HG03039 (cell line): Measurements from ENCODE around the gene NPEPL1.
A peak's percentile ranks its signal among the peaks of the same experiment; 100 is the strongest.

ENCODE experiments used
- ATAC-seq: cut with Tn5 transposase; IDR thresholded peaks from one replicate; pipeline ENCODE4 v1.9.1; 2021; ENCODE audit warnings: mild to moderate bottlenecking, moderate library complexity; ENCODE audit not compliant: unreplicated experiment

NPEPL1 gene

DNA sequence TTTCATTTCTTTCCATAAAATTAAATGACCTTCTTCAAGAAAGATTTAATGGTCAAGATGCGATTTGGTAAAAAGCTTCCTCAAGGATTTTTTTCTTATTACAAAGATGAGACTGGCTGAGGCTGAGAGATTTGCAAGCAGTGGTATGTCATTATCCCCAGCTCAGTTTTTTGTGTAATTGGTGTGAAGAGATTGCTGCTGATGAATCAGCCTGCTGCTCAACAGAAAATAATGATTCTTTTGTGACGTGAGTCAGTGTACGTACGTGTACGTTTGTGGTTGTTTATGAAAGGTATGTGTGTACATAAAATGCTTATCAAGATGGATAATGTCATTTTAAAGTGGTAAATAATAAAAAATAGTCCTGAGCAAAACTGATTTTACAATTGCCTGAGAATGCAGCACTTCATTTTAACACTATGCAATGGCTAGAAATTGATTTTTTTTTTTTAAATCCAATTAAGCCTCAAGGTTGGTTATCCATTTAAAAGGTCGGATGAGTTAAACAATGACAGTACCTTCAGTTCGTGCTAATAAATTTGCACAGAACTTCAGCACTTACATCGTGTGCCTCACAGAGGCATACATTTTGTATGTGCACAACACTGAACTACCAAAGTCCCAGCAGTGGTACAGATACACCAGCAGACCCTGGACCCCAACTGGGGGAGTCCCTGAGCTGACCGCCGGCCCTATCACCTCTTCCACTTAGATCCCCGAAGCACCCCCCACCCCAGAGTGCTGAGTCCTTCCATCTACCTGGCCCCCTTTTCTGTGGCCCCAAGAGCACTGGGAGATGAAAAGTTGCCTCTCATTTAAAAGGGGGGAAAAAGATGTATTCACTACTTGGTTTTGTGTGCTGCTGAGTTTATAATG is 9.7 kb upstream of the NPEPL1 start:
- ATAC-seq, result no peak

DNA sequence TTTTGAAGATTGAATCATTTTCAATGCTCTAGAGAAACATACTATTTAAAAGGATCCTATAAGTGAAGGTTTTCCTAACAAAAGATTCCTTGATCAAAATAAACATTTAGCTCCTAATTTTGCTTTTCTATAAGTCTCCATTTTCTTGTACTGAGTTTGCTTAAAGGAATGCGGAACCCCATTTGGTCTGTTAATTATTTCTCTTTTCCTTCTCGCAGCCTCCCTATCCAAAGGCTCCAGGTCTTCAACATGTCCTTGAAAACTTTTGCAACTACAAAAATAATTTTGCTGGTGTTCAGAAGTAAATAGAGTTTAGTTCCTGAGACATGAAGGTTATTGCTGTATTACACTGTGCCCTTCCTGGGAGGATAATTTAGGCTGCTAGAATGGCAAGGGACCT is 8.3 kb upstream of the NPEPL1 start:
- no peak for ATAC-seq

DNA sequence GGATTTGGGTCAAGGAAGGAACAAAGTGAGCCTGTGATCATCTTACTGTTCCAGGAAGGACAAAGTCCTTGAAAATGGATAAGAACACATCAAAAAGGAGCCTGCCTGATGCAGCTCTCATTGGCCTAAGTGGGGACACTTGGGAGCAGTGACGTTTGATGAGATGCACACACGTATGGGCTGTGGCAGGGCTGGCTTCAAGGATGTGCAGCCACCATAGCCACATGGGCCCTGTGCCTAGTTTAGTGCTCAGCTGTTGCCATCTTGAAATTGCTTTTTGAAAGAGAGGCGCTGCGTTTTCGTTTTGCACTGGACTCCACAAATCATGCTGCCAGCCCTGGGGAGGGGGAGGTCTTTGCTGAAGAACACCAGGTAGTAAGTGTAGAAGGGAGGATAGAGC is 6.6 kb upstream of the NPEPL1 start:
- ATAC-seq, result no peak

DNA sequence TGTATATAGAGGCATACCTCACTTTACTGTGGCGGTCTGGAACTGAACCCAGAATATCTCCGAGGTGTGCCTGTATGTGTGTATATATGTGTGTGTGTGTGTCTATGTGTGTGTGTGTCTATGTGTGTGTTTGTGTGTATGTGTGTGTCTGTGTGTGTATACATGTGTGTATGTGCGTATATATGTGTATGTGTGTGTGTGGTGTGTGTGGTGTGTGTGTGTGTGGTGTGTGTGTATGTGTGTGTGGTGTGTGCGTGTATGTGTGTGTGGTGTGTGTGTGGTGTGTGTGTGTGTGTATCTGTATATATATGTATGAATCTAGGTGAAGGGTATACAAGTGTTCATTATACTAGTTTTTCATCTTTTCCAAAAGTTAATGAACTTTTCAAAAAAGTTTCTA is 4.2 kb upstream of the NPEPL1 start:
- no peak for ATAC-seq

DNA sequence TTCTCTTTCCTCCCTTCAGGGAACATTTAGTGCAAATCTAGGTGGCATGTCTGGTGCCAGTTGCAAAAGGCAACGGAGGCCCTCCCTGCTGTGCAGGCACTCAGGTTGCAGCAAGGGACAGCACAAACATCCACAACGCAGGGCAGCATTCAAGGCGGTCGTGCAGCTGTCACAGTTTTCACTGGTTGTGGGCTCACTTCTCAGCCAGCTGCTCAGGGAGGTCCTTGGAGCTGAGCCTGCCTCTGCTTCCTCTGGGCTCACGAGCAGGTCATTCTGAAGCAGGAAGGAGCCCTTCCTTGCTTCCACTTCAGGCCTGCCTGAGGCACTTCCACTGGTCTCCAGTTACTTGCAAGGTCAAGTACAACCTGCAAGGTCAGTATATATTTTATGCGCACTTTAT is 3.8 kb upstream of the NPEPL1 start:
- no peak for ATAC-seq

DNA sequence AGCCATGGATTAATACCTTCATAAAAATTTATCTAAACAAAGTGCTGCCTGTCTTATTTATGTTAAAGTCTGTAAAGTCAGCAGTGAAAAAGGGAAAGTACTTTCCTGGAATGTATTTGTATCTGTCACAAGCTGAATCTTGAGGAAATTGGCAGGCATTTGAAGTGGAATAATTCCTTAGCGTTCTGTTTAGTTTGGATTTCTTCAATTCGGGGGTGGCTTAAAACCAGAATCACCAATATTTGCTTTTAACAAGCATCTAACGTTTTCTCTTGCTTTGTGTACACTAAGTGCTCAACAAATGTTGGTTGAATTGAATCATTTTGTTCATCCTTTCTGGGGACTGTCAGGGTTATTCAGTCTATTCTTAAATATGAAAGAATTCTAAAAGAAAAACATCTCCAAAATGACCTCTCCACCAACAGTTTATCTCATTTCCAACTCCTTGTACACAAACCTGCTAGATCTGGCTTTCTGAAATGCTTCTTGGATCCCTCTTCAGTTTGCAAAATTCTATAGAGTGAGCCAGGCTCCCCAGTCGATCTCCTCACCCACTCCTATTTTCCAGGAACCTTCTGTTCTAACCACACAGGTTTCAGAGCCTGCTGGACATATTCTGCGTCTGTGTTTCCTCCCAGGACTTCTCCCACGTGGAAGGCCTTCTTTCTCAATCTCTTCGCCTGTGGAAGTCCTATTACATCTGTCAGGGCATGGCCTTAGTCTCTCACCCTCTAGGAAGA is 2.0 kb upstream of the NPEPL1 start:
- ATAC-seq, result no peak

DNA sequence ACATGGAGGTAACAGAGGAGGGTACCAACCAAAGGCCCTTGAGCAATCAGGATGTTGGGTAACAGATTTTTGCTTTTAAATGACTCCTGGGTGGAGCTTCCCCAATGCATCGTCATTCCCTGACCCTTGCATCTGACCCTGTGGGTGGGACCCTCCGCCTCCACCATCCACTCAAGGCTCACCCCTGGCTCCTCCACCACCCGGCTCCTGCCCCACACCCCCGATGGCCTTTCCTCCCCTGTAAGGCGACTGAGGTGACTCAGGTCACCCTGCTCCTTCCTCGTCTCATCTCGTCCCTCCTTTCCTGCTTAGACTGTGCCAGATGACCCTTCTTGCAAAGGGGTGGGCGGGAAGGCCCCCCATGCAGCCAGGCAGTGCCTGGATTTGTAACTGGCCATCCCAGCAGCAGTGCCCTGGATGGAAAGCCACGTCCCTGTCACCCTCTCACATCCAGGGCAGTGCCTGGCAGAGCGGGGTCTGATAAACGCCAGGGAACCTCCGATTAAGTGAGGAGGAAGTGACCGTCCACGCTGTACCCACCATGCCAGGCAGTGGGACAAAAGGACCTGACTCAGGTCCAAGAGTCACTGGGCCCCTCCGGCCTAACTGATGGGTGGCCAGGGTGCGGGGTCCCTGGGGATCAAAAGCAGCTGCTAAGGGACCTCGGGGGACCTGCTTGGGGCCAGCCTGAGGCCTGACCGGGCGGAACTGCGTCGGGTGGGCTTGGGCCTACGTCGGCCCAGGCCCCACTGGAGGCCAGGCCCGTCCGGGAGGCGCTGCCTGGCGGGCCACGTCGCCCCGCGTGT is 624 bp upstream of the NPEPL1 start:
- no peak for ATAC-seq

DNA sequence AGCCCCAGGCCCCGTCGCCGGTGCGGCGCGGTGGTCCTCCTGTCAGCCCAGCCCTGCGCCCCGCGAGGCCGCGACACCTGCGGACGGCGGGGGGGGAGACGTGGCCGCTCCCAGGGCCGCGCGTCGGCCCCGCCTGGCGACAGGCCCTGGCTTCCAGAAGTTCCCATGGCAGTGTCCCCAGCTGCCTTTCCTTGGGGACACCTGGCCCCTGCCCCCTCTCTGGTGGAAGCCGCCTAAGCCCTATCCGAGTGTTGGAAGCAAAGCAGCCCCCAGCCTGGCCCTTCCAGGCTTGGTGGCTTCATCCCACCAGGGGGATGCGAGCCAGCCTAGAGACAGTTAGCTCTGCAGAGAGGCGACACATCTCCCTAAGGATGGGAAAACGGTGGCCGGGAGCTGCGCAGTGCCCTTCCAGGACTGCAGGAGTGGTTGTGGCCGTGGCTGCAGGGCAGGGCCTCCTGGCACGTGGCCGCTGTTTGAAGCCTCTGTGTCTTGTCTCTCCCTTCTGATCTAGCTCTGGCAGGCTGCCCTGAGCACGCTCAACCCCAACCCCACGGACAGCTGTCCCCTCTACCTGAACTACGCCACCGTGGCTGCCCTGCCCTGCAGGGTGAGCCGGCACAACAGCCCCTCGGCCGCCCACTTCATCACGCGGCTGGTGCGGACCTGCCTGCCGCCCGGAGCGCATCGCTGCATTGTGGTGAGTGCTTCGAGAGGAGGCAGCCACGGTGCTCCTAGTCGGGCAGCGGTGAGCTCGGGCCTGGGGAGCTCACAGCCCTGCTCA is 816 bp downstream of the NPEPL1 start:
- ATAC-seq, result peak; percentile 30

DNA sequence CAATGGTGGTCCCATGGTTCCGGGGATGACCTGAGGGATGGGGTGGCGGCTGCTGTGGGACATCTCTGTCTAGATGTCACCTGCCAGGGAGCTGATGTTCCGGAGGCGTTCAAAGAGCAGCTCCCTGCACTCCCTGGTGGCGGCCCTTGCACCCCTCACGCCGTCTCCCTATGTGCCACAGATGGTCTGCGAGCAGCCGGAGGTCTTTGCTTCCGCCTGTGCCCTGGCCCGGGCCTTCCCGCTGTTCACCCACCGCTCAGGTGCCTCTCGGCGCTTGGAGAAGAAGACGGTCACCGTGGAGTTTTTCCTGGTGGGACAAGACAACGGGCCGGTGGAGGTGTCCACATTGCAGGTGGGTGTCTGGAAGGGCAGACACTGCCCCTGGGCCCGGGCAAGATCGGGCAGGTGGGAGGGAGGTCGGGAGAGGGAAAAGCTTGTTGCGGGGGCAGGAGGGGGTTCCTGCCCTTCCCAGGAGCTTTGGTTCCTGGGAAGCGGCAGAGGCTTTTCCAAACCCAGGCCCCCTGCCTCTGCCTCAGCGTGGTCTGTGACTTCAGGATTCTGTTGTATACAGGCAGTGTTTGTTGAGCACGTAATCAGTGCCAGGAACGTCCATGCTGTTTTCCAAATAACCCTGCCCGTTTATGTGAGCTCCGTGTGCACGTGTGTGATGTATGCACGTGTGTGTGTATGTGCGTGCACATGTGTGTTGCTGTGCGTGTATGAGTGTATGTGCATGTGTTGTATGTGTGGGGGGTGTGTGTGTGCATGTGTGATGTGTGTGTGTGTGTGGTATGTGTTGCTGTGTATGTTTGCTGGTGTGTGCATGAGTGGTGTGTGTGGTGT is 1.9 kb downstream of the NPEPL1 start:
- no peak for ATAC-seq

DNA sequence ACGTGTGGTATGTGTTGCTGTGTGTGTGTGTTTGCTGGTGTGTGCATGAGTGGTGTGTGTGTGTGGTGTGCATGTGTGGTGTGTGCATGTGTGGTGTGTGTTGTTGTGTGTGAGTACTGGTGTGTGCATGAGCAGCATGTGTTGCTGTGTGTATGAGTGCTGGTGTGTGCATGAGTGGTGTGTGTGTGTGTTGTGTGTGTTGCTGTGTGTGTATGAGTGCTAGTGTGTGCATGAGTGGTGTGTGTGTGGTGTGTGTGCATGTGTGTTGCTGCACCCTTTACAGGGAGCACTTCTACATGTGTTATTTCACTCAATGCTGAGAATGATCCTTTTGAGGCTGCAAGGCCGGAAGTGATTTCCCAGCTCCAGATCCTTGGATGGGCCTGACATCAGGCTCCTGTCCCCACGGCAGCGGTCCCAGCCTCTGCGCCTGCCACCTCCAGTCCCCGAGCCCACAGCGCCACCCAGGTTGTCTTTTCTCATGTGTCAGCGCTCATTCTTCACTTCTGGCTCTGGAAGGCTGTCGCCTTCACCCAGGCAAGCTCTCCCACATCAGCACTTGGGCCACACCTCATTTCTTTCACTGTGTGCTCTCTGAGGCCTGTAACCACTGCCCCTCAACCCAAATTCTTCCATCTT is 2.6 kb downstream of the NPEPL1 start:
- no peak for ATAC-seq

DNA sequence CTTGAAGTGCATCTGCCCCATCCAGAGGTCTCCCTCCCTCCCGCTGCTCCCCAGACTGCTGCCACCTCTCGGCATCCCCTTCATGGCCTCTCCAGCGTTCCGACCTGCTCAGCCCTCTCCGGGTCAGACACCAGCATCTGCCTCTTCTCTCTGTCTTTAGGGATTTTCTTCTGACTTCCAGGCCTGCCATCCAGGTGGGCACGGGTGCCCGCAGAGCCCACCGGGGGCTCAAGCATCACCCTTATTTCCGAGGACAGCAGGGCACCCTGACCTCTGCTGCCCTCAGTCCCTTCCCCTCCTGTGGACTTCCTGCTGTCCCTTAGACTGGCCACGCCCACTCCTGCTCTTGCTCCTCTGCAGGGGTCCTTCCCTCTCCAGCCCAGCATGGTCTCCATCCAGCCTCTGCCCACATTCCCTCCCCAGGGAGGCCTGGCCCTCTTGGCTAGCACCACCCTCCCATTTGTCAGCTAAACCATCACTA is 3.3 kb downstream of the NPEPL1 start:
- no peak for ATAC-seq

DNA sequence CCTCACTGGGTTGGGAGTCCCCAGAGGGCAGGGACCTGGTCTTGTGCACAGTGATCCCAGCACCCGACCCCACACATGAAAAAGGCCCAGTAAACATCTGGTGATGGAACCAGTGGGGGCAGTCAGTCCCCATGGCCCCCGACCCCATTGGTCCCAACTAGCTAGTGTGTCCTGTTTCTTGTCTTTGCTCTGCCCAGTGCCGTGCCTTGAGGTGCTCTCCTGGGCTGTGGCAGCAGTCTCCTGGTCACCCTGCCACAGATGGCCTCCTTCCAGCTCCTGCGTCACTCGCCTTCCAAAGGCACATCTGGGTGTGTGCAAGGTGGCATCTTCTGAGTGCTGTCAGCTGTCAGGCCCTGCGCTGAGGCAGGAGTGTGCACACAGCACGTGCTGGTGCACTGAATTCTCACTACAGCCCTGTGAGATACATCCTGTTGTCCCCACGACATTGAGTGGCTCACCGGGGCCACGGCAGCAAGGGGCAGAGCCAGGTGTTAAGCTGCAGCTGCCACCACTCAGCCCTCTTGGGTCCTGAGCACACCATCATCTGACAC is 3.9 kb downstream of the NPEPL1 start:
- ATAC-seq, result no peak

DNA sequence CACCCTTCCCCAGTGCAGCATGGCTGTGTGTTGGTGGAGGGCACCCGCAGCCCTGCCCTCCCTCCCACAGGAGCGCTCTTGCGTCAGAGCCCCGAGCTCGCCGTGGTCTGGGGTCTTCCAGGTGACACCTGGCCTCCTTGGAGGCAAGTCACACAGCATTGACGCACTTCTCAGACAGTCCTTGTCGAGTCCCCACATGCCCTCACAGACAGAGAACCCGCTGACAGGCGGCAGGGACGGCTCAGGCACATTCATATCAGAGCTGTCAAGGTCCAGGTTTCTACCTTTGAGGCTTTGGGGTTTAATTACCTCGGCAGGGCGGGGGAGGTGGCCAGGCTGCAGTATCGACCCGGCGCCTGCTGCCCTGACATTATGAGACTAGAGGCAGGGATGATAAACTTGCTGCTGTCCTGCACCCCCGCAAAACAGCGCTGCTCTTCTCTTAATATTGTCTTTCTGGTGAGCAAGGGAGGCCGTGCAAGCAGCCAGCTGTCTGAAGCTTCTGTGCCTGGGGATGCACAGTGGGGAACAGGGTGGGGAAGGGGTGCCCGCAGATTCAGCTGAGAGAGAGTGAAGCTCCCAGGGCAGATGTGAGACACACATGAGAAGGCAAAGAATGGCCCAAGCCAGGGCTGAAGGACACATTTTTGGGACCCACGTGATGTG is 4.7 kb downstream of the NPEPL1 start:
- ATAC-seq, result no peak

DNA sequence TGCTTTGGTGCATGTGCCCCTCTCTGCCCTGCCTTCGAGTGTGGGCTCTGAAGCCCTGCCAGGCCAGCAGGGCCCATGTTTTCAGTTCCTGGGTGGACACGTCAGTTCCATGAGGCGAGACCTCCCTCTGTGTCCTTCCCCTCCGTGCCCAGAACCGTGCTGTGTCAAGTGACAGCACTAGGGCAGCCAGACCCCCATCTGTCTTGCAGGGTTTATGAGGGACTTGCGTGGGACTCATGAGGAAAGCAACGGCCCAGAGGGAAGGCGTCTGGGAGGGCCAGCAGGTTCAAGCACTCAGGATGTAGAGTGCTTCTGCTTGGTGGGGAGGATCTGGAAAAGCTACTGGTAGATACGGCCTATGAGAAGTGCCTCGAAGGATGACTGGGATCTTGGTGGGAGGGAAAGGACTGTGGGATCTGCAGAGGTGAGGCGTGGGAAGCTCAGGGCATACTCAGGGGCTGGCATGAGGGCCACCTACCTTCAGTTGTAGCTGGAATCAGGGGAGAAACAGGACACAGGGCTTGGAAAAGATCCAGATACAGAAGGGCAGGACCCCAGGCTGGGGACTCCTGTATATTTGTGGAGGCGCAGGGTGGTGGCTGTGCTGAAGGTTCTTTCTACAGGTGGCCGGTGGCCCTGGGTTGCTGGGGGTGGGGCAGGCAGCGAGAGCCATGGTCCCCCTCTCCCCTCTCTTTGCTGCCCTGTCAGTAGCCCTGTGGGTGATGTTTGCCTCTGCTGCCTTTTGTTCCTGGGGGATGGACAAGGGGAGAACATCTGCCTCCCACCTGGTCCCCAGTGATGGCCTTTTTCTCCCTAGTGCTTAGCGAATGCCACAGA is 5.5 kb downstream of the NPEPL1 start:
- ATAC-seq, result no peak

DNA sequence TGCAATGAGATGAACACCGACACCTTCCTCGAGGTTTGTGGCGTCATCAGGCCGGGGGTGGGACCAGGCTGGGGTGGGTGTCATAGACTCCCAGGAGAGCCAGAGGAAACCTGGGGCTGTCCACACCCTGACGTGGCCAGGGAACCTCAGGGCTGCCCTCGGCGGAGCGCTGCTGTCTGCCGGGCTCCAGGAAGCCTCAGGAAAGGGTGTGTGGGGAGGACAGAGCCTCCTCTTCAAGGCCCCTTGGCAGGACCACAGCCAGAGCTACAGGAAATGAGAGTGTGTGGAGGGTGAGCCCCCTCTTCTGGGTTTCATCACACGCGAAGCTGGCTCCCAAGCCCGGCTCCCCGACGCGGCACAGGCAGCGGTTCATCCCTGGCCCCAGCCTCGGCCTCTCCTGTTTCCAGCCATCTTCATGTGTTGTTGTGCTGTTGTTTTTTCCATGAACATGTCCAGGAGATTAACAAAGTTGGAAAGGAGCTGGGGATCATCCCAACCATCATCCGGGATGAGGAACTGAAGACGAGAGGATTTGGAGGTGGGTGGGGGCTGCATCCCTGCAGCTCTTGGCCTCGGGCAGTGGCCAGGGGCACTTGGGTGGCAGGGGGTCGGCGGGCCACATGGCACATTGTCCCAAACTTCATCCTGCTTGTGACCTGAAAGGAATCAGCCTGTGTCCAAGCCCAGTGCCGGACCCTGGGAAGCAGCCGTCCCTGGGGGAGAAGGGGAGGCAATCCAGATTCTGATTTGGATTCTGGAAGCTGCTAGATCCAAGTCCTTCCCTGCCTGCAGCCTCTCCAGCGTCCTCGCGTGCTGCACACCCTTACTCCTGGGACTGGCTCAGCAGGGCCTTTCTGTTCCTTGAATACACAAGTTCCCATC is 6.4 kb downstream of the NPEPL1 start:
- no peak for ATAC-seq

DNA sequence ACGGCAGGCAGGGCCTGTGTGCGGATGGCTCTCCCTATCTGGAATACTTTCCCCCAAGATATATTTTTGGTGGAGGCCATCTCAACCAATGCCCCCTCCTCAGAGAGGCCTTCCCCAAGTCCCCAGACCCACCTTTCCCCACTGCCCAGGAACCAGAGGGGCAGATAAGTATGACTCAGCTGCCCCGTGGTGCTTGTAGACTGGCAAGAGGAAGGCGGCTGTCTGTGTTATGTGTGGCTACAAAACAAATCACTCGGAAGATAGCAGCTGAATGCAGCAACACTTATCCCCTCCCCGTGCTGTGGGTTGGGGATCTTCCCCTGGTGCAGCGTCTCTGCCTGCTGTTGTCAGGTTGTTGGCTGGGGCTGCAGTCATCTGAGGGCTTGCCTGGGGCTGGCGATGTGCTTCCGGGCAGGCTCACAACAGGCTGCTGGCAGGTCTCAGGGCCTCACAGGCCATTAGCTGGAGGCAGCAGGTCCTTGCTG is 7.1 kb downstream of the NPEPL1 start:
- no peak for ATAC-seq
